Measurements from ENCODE around the gene DFFA. TPM values are rescaled to one million over a fixed set of nuclear protein-coding genes. Genes with fewer than 3 reads are reported as not detected.

The DFFA gene
- polyA plus RNA-seq, 1 of the 3 experiments (the other 2 are of a cell fraction), result 42.3 TPM

GRCh38 chr1:10475510-10475909 lies 3.2 kb upstream of the DFFA start:
- Histone ChIP-seq H3K4me2 (peak overlapping the region; percentile 86), H3K9me2 (no peaks in the 10 kb centered on the region), H3K9me3 (no peaks in the 10 kb centered on the region), H3K4me3 (ENCODE audit: low read depth in 2 of 2, low read length in 1 of 2) (peak overlapping the region; percentile 81 to 83), H3F3A (replicated peaks; ENCODE audit: insufficient read depth) (peaks cover 7% of the 10 kb centered on the region), H3K79me2 (ENCODE audit: insufficient read depth) (peaks cover 73% of the 10 kb centered on the region), H3K27me3 (ENCODE audit: insufficient read depth) (no peaks in the 10 kb centered on the region), H3K9ac (peak overlapping the region; percentile 82), H3K27ac (ENCODE audit: low read depth in 2 of 2, low read length in 1 of 2) (peak overlapping the region; percentile 40 to 76; a peak in 3 of 4 replicates), H3K4me1 (ENCODE audit: control insufficient read depth in 1 of 2, insufficient read depth in 2 of 2, low read depth in 1 of 2, low read length in 1 of 2) (peaks cover 8 to 13% of the 10 kb centered on the region in 2 experiments; a peak in 3 of 4 replicates), H2AFZ (ENCODE audit: low read depth) (no peak overlapping the region), H3K36me3 (replicated peaks in 1 of 2; ENCODE audit: control insufficient read depth in 1 of 2, insufficient read depth in 2 of 2, low read length in 1 of 2) (no peaks in the 10 kb centered on the region), H4K20me1 (ENCODE audit: insufficient read depth) (no peaks in the 10 kb centered on the region; the same call in 1 of the 2 replicates)
- DNase-seq, result peak; percentile 19
- ChIA-PET POLR2A (interaction anchor here (1.0 kb wide), 1 partner anchor 77 kb away, joined by 4 read pairs; the partner anchor contains the start of gene PGD), CTCF (interaction anchor here (1.4 to 1.5 kb wide), 2 partner anchors 19 to 42 kb away, joined by 4 to 12 read pairs; no protein-coding TSS in a partner anchor)
- no peak for TF ChIP-seq GATA2 (CRISPR knock-in tag; IDR thresholded peaks at IDR 0.05)
- TF ChIP-seq TAF1 (IDR thresholded peaks at IDR 0.05; ENCODE audit: borderline replicate concordance, low read depth, low read length), result no peak
- TF ChIP-seq RAD21 (IDR thresholded peaks at IDR 0.05; ENCODE audit: low read length), result no peak
- no peak for TF ChIP-seq RXRA (IDR thresholded peaks at IDR 0.05; ENCODE audit: borderline replicate concordance, low read depth)
- TF ChIP-seq IRF3 (IDR thresholded peaks at IDR 0.05; ENCODE audit: low read depth, low read length), result no peak
- TF ChIP-seq MAX (IDR thresholded peaks at IDR 0.05; ENCODE audit: low read depth), result no peak
- no peak for TF ChIP-seq MEF2A (IDR thresholded peaks at IDR 0.05; ENCODE audit: borderline replicate concordance, low read depth)
- TF ChIP-seq NRF1 (IDR thresholded peaks at IDR 0.05; ENCODE audit: low read depth, low read length), result no peak
- TF ChIP-seq GABPA (IDR thresholded peaks at IDR 0.05; ENCODE audit: low read depth), result no peak
- no peak for TF ChIP-seq FOXM1 (IDR thresholded peaks at IDR 0.05; ENCODE audit: low read depth)
- TF ChIP-seq FOXJ3 (CRISPR knock-in tag; IDR thresholded peaks at IDR 0.05), result no peak
- TF ChIP-seq USF1 (IDR thresholded peaks at IDR 0.05; ENCODE audit: borderline replicate concordance, low read depth), result no peak
- no peak for TF ChIP-seq YY1 (IDR thresholded peaks at IDR 0.05; ENCODE audit: low read depth)
- TF ChIP-seq POLR2AphosphoS5 (IDR thresholded peaks at IDR 0.05; ENCODE audit: low read depth, low read length), result no peak
- no peak for TF ChIP-seq CTCF (IDR thresholded peaks at IDR 0.05)
- TF ChIP-seq SIN3A (IDR thresholded peaks at IDR 0.05; ENCODE audit: borderline replicate concordance, low read depth, low read length), result no peak
- WGBS (ENCODE audit: low lambda C conversion rate), result 8% methylated on average over 12 of the region's 13 CpGs

Measured in SK-N-SH (cell line).